NCI-H2081 treated with DMSO at 0.1 percent for 48 hours (cell line): Measurements from ENCODE around the gene LRRC7.

Source experiments
- DNase-seq: peaks from one replicate; lab custom pipeline; 2025; lab: John Stamatoyannopoulos, UW

Gene LRRC7

DNA sequence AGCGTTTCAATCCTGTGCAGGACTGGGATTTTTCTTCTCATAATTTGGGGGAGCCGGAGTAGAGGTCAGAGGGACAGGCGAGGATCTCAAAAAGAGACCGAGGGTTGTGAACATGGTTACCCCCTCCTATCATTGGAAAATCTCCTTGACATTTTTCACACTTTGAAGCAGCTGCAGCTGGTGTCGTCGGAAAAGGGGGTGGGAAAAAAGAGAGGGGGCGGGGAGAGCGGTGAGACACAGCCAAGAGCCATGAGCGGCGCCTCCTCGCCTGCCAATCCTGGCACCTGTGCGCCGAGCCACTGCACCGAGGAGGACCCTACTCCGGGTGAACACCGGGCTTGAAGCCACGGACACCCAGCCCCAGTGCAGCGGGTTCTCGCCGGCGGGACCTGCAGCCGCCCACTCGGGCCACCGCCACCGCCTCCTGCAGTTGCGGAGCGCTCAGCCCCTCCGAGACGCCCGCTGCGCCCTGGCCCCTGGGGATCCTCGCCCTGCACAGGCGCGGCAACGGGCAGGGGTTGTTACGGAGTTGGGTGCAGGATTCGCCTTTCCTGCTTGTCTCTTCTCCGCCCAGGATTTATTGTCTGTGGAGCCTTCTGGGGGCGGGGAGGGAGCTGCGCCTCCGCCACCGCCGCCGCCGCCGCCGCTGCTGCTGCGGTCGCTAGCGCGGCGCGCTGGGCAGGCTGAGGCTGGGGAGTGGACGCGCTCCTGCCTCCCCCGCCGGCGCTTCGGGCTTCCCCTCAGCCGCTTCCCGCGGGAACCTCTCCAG, at the start of gene LRRC7:
LRRC7 (plus strand) TSS at position 271 of the 769 bp plus-strand sequence. CDS start 718 bp downstream, outside the sequence.
- DNase-seq = no peak

- no peak for DNase-seq
Observed at GRCh38 chr1:69519006-69519405, 48.7 kb upstream of the LRRC7 start.

DNA sequence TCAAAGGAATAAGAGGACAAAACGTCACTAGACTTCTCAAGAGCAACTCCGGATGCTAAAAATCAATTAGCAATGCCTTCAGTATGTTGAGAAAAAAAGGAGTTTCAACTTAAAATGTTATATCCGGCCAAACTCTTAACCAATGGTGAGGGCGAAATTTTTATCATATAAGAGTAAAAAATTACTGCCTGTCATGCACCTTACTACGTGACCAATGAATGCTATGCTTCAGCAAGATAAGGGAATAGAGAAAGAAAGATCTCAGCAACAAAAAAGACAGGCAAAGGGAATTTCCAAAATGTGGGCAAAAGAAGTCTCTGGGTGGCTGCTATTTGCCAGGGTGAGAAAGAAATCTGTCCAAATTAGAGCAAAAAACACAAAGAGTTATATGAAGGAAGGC, 47.4 kb upstream of the LRRC7 start:
- DNase-seq = no peak

DNA sequence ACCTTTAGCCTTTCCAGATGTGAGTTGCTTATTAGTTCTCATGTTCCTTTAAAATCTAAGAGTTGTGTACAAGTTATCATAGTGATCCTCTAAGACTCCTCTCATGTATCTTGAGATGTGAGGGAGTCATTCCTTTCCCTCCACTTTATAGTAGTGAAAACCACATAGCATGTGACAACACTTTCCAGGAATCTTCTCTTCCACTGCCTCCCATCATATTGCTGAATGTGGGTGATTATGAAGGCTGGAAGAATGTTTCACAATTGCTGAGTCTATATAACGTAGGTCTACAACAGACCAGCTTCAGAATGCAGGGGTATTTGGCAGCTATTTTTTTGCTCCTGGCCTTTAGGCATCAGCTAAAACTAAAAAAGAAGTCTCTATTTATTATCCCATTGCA, 44.7 kb upstream of the LRRC7 start:
- no peak for DNase-seq

- DNase-seq = no peak
Observed at GRCh38 chr1:69523461-69523860, 44.3 kb upstream of the LRRC7 start.

GRCh38 chr1:69524015-69524414, 43.7 kb upstream of the LRRC7 start:
- DNase-seq = no peak

DNA sequence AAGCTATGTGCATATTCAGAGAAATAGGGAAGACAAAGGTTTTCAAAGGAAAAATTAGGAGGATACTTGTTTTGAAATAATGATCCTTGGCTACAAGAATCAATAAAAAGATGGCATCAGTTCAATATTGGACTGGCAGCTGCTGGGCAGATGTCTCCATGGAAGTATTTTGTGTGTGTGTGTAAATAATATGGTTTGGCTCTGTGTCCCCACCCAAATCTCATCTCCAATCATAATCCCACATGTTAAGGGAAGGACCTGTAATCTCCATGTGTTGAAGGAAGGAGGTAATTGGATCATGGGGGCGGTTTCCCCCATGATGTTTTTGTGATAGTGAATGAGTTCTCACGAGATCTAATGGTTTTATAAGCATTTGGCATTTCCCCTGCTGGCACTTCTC, 40.4 kb upstream of the LRRC7 start:
- no peak for DNase-seq

- DNase-seq = no peak
Observed at GRCh38 chr1:69528376-69528775, 39.3 kb upstream of the LRRC7 start.

GRCh38 chr1:69533343-69533742, 34.4 kb upstream of the LRRC7 start:
- DNase-seq = no peak

DNA sequence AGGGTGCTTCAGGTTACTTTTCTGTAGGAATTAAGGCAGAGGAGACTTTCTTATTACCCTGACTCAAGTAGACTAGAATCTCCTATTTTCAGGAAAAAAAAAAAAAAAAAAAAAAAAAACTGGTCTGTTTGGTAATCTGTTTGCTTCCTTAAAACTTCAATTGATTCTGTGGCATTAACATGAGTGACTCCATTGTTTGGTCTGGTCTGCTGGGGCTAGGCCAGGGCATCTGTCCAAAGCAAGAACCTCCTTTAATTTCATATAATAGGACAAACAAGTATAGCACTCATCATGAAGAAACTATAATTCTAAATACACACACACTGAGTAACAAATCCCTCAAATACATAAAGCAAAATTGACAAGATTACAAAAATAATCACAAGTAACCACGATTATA, 32.9 kb upstream of the LRRC7 start:
- DNase-seq = no peak

DNA sequence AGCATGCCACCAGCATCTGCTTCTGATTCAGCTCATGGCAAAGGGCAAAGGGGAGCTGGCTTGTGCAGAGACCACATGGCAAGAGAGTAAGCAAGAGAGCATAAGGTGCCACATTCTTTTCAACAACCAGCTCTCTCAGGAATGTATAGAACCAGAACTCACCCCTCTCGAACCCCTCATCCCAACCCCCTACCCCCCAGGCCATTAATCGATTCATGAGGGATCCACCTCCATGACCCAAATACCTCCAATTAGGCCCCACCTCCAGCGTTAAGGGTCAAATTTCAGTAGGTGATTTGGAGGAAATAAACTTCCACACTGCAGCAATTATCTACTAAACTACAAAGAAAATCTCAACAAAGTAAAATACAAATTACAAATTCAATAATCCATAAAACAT, 32.2 kb upstream of the LRRC7 start:
- no peak for DNase-seq

DNA sequence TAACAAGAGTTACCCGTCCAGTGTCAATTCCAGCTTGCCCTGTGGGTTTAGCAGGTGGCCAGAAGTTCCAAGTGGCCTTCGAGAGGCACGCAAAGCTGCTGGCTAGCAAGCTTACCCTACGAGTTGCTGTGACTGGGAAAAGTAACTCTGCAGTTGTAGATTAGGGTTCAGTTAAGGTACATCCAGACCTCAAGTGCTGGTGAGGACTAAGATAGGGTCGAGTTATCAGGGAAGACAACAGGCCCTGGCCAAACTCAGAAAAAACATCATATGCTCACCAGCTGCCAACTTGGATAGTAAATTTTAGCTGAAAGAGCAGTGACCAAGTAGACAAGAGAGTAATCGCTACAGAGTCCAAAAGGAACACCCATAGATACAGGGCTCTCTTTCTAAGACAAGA, 27.7 kb upstream of the LRRC7 start:
- no peak for DNase-seq

GRCh38 chr1:69551476-69552324, 16.0 kb upstream of the LRRC7 start:
- no peak for DNase-seq

- no peak for DNase-seq
Observed at GRCh38 chr1:69553726-69554125, 14.0 kb upstream of the LRRC7 start.

DNA sequence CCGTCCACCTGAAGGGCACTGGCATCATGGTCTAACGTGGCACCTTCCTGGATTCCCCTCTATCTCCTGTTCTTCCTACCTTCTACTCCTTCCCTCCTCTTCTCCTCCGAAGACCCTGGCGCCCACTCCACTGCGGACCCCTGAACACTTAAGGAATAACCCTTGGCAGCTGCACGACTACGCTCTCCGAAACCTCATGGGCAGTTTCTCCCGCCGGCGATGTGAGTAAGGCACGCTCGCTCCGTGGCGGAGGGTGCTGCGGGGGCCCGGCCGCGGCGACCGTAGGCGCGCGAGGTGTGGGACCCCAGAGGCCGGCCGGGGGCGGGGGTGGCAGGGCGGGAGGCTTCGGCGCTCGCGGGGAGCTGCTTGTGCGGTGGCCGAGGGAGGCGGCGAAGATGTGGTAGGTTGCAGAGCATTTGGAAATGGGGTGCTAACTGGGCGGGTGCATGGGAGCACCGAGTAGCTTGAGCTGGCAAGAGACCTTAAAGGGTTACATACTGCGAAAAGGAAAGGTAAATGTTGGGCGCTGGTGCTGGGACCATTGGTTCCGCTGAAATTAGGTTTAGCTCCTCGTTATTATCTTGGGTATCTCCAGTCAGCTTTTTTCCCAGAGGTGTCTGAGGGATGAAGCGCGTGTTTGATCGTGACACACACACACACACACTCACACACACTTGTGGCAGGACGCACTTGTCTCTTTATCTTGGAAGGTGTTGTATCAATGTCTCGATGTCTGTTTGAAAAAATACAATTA, 876 bp downstream of the LRRC7 start:
- DNase-seq = no peak

DNA sequence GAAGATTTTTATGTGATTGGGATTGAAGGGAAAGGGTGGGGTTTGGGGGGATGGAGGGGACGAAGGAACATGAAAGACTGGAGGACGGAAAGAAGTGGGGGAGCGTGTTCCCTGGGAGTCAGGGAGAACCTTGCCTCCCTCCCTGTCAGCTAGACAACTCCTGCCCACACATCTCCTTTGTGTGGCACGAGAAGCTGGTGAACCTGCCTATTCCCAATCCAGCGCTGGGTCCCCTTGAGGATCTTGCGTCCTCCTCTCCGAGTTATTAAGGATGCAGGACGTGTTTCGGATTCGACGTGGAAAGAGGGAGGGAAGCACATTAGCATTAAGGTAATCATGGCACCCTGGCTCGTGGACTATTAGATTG, 1.4 kb downstream of the LRRC7 start:
- DNase-seq = no peak

- no peak for DNase-seq
Observed at GRCh38 chr1:69569576-69570328, 2.0 kb downstream of the LRRC7 start.

DNA sequence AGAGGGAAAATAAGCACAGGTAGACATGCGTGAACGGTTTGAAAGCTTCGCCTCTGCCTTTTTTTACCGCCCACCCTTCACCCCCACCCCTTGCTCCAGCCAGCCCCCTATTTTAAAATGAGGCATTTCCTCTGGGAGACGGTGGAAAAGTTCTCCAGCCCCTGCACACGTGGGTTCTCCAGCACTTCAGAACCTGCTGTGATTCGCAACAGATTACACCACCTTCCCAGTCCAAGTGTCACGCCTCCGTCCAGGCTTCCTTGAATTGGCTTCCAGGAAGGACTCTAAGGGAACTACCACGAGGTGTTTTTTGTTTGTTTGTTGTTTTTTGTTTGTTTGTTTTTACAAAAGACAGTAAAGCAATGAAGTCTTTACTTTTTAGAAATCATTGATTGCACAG, 2.6 kb downstream of the LRRC7 start:
- DNase-seq = no peak

GRCh38 chr1:69572921-69573320, 5.2 kb downstream of the LRRC7 start:
- DNase-seq = no peak

DNA sequence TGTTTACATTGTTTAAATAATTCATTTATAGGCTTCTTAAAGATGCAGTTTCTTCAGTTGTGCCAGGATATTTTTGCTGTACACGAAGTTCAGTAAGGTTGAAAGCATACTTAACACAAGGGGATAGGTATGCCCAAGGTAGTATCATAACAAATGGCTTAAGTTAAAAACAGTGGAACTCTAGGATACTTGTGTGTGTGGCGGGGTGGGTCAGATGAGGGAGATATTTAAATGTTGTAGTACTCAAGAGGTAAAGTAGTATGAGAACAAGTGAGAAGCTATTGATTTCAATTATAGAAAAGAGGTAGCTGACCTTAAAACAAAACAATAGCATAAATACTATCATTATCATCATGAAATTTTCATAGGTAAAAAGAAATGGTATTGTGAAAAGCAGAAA, 6.2 kb downstream of the LRRC7 start:
- DNase-seq = no peak

DNA sequence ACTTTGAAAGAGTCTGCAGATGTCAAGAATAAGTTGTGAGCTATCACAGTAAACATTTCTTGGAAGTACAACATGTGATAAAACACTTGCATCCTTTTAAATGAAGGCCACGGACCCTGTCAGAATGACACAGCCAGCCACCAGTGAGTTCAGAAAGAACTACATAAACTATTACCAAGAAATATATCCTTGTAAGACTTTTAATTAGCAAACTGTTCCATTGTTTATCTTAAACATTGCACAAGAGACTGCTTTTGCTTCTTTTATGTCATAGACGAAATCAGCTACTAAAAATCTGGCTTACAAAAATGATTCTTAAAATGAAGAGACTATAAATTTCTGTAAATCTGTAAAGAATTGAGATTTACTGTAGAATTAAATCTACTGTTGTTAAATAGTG, 17.9 kb downstream of the LRRC7 start:
- no peak for DNase-seq

DNA sequence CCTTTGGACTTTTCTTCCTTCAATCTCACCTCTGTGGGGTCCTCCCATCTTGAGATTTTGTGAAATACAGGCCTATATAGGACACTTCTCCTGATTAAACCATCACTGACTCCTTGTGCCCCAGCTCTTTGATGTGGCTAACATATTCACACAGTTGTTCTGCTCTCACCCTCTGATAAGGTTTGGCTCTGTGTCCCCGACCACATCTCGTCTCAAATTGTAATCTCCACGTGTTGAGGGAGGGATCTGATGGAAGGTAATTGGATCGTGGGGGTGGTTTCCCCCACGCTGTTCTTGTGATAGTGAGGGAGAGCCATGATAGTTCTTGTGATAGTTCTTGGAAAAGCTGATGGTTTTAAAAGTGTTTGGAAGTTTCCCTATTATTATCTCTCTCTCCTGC, 19.7 kb downstream of the LRRC7 start:
- DNase-seq = no peak
